DND-41 (cell line): Measurements from ENCODE around the gene CDK1.

Experiments
- ATAC-seq: fragments of 200-7000 bp; cut with Tn5 transposase; 3 replicates; pipeline ENCODE4 v1.9.1; 2021; ENCODE audit warnings: low read depth; ENCODE audit not compliant: insufficient read depth
- DNase-seq: peaks from one replicate; pipeline ENCODE4 v3.0.0-alpha.2; 2020
- H2AFZ ChIP-seq: 2 replicates; pipeline ENCODE4 v1.6.0; 2012; ENCODE audit warnings: low read depth, low read length
- H3K27ac ChIP-seq: 2 replicates; pipeline ENCODE4 v1.5.1; 2012; ENCODE audit warnings: low read length, inconsistent platforms
- H3K27me3 ChIP-seq: fragments of 200-600 bp; sonication (generic); 2 replicates; pipeline ENCODE4 v1.6.0; 2012; ENCODE audit warnings: low read length, mild to moderate bottlenecking, inconsistent platforms; ENCODE audit not compliant: insufficient read depth, poor library complexity
- H3K36me3 ChIP-seq: 2 replicates; pipeline ENCODE4 v1.5.1; 2012; ENCODE audit warnings: low read length, inconsistent platforms; ENCODE audit not compliant: insufficient read depth
- H3K4me1 ChIP-seq: 2 replicates; pipeline ENCODE4 v1.5.1; 2012; ENCODE audit warnings: mild to moderate bottlenecking, low read length; ENCODE audit not compliant: insufficient read depth
- H3K4me2 ChIP-seq: 2 replicates; pipeline ENCODE4 v1.6.0; 2012; ENCODE audit warnings: mild to moderate bottlenecking, moderate library complexity, low read length, inconsistent platforms; ENCODE audit not compliant: insufficient read depth
- H3K4me3 ChIP-seq, 2 experiments: fragments of 200-600 bp in 1 of 2; shearing (Covaris generic) in 1 of 2; 2 replicates each; pipeline ENCODE4 v1.5.1; 2012 to 2016; ENCODE audit warnings: inconsistent platforms in 2 of 2, low read length in 2 of 2, mild to moderate bottlenecking in 2 of 2, low read depth in 1 of 2, moderate library complexity in 1 of 2
- H3K79me2 ChIP-seq: 2 replicates; pipeline ENCODE4 v1.6.0; 2012; ENCODE audit warnings: low read length, inconsistent platforms; ENCODE audit not compliant: insufficient read depth
- H3K9ac ChIP-seq: 2 replicates; pipeline ENCODE4 v1.6.0; 2012; ENCODE audit warnings: low read depth, mild to moderate bottlenecking, inconsistent platforms, low read length, moderate library complexity
- H3K9me3 ChIP-seq: 2 replicates; pipeline ENCODE4 v1.5.1; 2012; ENCODE audit warnings: low read length, moderate library complexity, mild to moderate bottlenecking, inconsistent platforms; ENCODE audit not compliant: insufficient read depth, severe bottlenecking
- H4K20me1 ChIP-seq: 2 replicates; pipeline ENCODE4 v1.6.0; 2012; ENCODE audit warnings: low read length; ENCODE audit not compliant: insufficient read depth
- CTCF ChIP-seq: IDR thresholded peaks from 2 replicates; pipeline ENCODE4 v1.5.1; 2012; ENCODE audit warnings: borderline replicate concordance, low read length, moderate library complexity, mild to moderate bottlenecking; ENCODE audit not compliant: poor library complexity, severe bottlenecking; ENCODE audit errors: extremely low read depth
- EZH2 ChIP-seq: IDR thresholded peaks from 3 replicates; pipeline ENCODE4 v1.6.1; 2012; ENCODE audit warnings: borderline replicate concordance, low read depth, mild to moderate bottlenecking, moderate library complexity, low read length, inconsistent platforms; ENCODE audit not compliant: severe bottlenecking

Gene CDK1

GRCh38 chr10:60733826-60734225 lies 44.5 kb upstream of the CDK1 start:
- Histone ChIP-seq H3K27me3 (peaks cover 4% of the 10 kb centered on the region), H3K27ac (no peak overlapping the region), H3K9ac (no peak overlapping the region), H3K4me3 (no peak overlapping the region), H3K36me3 (no peaks in the 10 kb centered on the region), H3K4me1 (no peaks in the 10 kb centered on the region), H2AFZ (no peak overlapping the region), H3K9me3 (no peaks in the 10 kb centered on the region), H3K79me2 (no peaks in the 10 kb centered on the region), H3K4me2 (no peak overlapping the region), H4K20me1 (no peaks in the 10 kb centered on the region)
- DNase-seq (no peak), ATAC-seq (no peak)
- no peak for TF ChIP-seq EZH2
- TF ChIP-seq CTCF: no peak

GRCh38 chr10:60734226-60734625 lies 44.1 kb upstream of the CDK1 start:
- ATAC-seq (no peak), DNase-seq (no peak)
- Histone ChIP-seq H3K9ac (no peak overlapping the region), H3K4me1 (no peaks in the 10 kb centered on the region), H3K27me3 (peaks cover 4% of the 10 kb centered on the region), H3K4me2 (no peak overlapping the region), H3K27ac (no peak overlapping the region), H3K9me3 (no peaks in the 10 kb centered on the region), H3K79me2 (no peaks in the 10 kb centered on the region), H3K36me3 (no peaks in the 10 kb centered on the region), H3K4me3 (no peak overlapping the region), H2AFZ (no peak overlapping the region), H4K20me1 (no peaks in the 10 kb centered on the region)
- TF ChIP-seq CTCF (no peak), EZH2 (no peak)

DNA sequence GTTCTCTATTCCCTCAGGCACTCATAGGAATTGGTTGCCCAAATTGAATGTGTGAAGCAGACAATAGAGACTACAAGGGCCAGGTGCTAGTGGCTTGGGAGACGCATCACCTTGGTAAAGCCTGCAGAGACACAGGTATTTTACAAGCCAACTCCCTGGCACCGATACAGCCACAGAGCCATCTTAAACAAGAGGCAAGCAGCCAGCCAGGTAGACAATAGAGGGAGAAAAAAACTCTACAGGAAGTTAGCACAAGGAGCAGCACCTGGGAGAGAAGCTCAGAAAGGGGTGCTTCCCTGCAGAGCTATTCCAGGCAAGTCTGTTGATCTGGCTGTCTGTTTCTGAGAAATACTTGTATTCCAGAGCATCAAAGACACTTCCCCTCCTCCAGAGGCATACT lies 43.0 kb upstream of the CDK1 start:
- Histone ChIP-seq H3K27me3 (peaks cover 4% of the 10 kb centered on the region), H3K4me2 (no peak overlapping the region), H3K79me2 (no peaks in the 10 kb centered on the region), H3K36me3 (no peaks in the 10 kb centered on the region), H4K20me1 (no peaks in the 10 kb centered on the region), H3K27ac (no peak overlapping the region), H3K9ac (no peak overlapping the region), H3K4me3 (no peak overlapping the region), H3K9me3 (no peaks in the 10 kb centered on the region), H2AFZ (no peak overlapping the region), H3K4me1 (no peaks in the 10 kb centered on the region)
- DNase-seq (no peak), ATAC-seq (peak; percentile 29; the same call in 2 of the 3 replicates)
- TF ChIP-seq CTCF: no peak
- no peak for TF ChIP-seq EZH2

DNA sequence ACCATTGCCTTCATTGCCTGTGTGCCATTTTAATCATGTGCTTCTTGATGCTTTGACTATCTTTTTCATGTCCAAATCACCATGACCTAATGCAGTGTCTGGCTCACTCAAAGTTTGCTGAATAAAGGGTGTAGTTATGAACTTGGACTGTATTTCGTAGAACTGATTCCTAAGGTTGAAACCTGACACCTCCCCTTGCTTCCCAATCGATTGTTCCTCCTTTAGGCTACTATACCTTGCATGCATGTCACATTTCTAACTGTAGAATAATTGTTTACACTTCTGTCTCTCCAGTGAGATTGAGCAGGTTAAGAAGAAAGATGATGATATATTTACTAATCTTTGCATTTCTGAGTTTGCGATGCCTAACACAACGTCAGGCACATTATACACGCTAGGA lies 41.0 kb upstream of the CDK1 start:
- ATAC-seq: no peak
- DNase-seq: no peak
- Histone ChIP-seq H3K4me1 (no peaks in the 10 kb centered on the region), H3K27ac (no peak overlapping the region), H3K27me3 (peaks cover 4% of the 10 kb centered on the region), H3K4me3 (no peak overlapping the region), H3K36me3 (no peaks in the 10 kb centered on the region), H3K79me2 (no peaks in the 10 kb centered on the region), H3K4me2 (no peak overlapping the region), H2AFZ (no peak overlapping the region), H3K9ac (no peak overlapping the region), H4K20me1 (no peaks in the 10 kb centered on the region), H3K9me3 (no peaks in the 10 kb centered on the region)
- TF ChIP-seq CTCF (no peak), EZH2 (no peak)
